ENCODE measurements around the gene METAP2. TPM values are rescaled to one million over a fixed set of nuclear protein-coding genes. Genes with fewer than 3 reads are reported as not detected.

Gene METAP2
- total RNA-seq, 1 donor from 2014 or later = 81.6 TPM

DNA sequence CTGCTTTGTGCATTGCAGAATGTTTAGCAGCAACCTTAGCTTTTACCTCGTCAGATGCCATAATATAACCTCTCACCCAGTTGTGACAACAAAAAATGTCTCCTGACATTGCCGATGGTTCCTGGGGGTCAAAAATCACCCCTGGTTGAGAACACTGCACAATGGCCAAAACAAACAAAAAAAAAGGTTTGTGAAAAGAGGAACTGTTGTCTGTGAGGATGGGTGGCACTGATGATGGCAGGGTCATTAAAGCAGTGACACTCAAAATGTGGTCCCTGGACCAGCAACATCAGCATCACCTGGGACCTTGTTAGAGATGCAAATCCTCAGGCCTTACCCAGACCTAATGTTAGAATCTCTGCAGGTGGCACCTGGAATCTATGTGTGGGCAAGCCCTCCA, 36.4 kb upstream of the METAP2 start:
- no peaks in the 10 kb centered on the region for H3K9me3 ChIP-seq (ENCODE audit: insufficient read depth, low read depth, low read length)
- no peak overlapping the region for H3K4me2 ChIP-seq (ENCODE audit: low read length)
- no peak overlapping the region for H3K27ac ChIP-seq (ENCODE audit: low read depth, low read length)
- no peaks in the 10 kb centered on the region for H3K79me2 ChIP-seq (ENCODE audit: insufficient read depth, low read length)
- H3K4me3 ChIP-seq (ENCODE audit: insufficient read depth, low read depth, low read length) = no peak overlapping the region
- H3K4me3 Mint-ChIP-seq (ENCODE audit: unreplicated experiment) = no peak overlapping the region
- peaks cover 2% of the 10 kb centered on the region for H3K4me1 ChIP-seq (ENCODE audit: insufficient read depth, low read length)
- H4K20me1 ChIP-seq (ENCODE audit: insufficient read depth, low read length) = no peaks in the 10 kb centered on the region
- peaks cover 2% of the 10 kb centered on the region for H3K27me3 ChIP-seq (ENCODE audit: insufficient read depth, low read length)
- TF ChIP-seq, protein P1, sequence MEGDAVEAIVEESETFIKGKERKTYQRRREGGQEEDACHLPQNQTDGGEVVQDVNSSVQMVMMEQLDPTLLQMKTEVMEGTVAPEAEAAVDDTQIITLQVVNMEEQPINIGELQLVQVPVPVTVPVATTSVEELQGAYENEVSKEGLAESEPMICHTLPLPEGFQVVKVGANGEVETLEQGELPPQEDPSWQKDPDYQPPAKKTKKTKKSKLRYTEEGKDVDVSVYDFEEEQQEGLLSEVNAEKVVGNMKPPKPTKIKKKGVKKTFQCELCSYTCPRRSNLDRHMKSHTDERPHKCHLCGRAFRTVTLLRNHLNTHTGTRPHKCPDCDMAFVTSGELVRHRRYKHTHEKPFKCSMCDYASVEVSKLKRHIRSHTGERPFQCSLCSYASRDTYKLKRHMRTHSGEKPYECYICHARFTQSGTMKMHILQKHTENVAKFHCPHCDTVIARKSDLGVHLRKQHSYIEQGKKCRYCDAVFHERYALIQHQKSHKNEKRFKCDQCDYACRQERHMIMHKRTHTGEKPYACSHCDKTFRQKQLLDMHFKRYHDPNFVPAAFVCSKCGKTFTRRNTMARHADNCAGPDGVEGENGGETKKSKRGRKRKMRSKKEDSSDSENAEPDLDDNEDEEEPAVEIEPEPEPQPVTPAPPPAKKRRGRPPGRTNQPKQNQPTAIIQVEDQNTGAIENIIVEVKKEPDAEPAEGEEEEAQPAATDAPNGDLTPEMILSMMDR (IDR thresholded peaks at IDR 0.05; ENCODE audit: insufficient read depth, low read depth, low read length) = no peak
- no peaks in the 10 kb centered on the region for H3K9me3 Mint-ChIP-seq (ENCODE audit: unreplicated experiment)
- H2AFZ ChIP-seq (ENCODE audit: low read depth, low read length) = no peak overlapping the region
- no peak for FAIRE-seq
- no peaks in the 10 kb centered on the region for H3K4me1 Mint-ChIP-seq (ENCODE audit: low read depth, unreplicated experiment)
- H3K27ac Mint-ChIP-seq (ENCODE audit: unreplicated experiment) = no peak overlapping the region
- no peaks in the 10 kb centered on the region for H3K36me3 Mint-ChIP-seq (ENCODE audit: low read depth, unreplicated experiment)
- no peak for DNase-seq (ENCODE audit: low read depth)
- H3K9ac ChIP-seq (ENCODE audit: low read length) = no peak overlapping the region
- no peaks in the 10 kb centered on the region for H3K36me3 ChIP-seq (ENCODE audit: insufficient read depth, low read length)
- H3K27me3 Mint-ChIP-seq (ENCODE audit: low read depth, unreplicated experiment) = peaks cover 3% of the 10 kb centered on the region

DNA sequence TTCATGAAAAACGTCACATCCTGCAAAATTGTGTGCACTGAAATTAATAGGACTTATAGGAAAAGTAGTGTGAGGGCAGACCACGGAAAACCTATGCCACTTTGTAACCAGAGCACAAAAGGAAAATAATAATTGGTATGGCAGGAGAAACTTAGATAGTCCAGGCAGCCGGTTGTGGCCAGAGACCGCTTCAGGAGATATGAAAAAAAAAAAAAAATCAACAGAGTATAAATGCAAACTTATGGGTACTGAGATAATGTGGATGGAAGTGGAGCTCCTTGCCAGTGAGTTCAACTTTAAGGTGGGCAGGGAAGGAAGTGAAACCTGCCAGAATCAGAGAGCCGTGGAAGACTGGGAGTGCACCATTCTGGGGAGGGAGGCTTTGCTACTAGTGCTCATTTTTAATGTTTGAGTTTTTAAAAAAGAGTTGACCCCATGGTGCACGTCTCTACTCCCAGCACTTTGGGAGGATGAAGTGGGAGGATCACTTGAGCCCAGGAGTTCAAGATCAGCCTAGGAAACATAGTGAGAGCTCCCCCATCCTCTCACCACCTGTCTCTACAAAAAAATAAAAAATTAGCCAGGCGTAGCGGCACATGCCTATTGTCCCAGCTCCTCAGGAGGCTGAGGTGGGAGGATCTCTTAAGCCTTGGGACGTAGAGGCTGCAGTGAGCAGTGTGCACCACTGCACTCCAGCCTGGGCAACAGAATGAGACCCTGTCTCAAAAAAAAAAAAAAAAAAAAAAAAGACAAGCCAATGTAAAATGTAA, 34.3 kb upstream of the METAP2 start:
- Histone ChIP-seq H2AFZ (ENCODE audit: low read depth, low read length) (no peak overlapping the region), H3K79me2 (ENCODE audit: insufficient read depth, low read length) (no peaks in the 10 kb centered on the region), H3K27ac (ENCODE audit: low read depth, low read length) (no peak overlapping the region), H3K36me3 (ENCODE audit: insufficient read depth, low read length) (no peaks in the 10 kb centered on the region), H3K4me3 (ENCODE audit: insufficient read depth, low read depth, low read length) (no peak overlapping the region), H4K20me1 (ENCODE audit: insufficient read depth, low read length) (no peaks in the 10 kb centered on the region), H3K9me3 (ENCODE audit: insufficient read depth, low read depth, low read length) (no peaks in the 10 kb centered on the region), H3K4me1 (ENCODE audit: insufficient read depth, low read length) (peaks cover 2% of the 10 kb centered on the region), H3K4me2 (ENCODE audit: low read length) (no peak overlapping the region), H3K9ac (ENCODE audit: low read length) (no peak overlapping the region), H3K27me3 (ENCODE audit: insufficient read depth, low read length) (peaks cover 2% of the 10 kb centered on the region)
- DNase-seq (ENCODE audit: low read depth) = no peak
- peaks cover 3% of the 10 kb centered on the region for H3K27me3 Mint-ChIP-seq (ENCODE audit: low read depth, unreplicated experiment)
- H3K9me3 Mint-ChIP-seq (ENCODE audit: unreplicated experiment) = no peaks in the 10 kb centered on the region
- no peak overlapping the region for H3K27ac Mint-ChIP-seq (ENCODE audit: unreplicated experiment)
- FAIRE-seq = no peak
- H3K36me3 Mint-ChIP-seq (ENCODE audit: low read depth, unreplicated experiment) = no peaks in the 10 kb centered on the region
- H3K4me1 Mint-ChIP-seq (ENCODE audit: low read depth, unreplicated experiment) = peaks cover 2% of the 10 kb centered on the region
- TF ChIP-seq, protein P1 (IDR thresholded peaks at IDR 0.05; ENCODE audit: insufficient read depth, low read depth, low read length) = no peak
- TF ChIP-seq EZH2 (IDR thresholded peaks at IDR 0.05; ENCODE audit: insufficient read depth, low read length) = no peak
- H3K4me3 Mint-ChIP-seq (ENCODE audit: unreplicated experiment) = no peak overlapping the region

DNA sequence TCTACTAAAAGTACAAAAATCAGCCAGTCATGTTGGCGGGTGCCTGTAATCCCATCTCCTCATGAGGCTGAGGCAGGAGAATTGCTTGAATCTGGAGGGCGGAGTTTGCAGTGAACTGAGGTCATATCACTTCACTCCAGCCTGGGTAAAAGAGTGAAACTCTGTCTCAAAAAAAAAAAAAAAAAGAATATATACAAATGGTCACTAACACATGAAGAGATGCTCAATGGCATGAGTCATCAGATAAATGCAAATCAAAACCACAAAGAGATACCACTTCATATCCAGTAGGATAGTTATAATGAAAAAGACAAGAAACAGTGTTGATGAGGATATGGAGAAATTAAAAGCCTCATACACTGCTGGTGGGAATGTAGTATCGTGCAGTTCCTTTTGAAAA, 33.6 kb upstream of the METAP2 start:
- TF ChIP-seq, protein P1 (IDR thresholded peaks at IDR 0.05; ENCODE audit: insufficient read depth, low read depth, low read length) = no peak
- no peak for TF ChIP-seq EZH2 (IDR thresholded peaks at IDR 0.05; ENCODE audit: insufficient read depth, low read length)
- H3K27me3 Mint-ChIP-seq (ENCODE audit: low read depth, unreplicated experiment) = peaks cover 3% of the 10 kb centered on the region
- H3K4me2 ChIP-seq (ENCODE audit: low read length) = no peak overlapping the region
- H3K4me3 Mint-ChIP-seq (ENCODE audit: unreplicated experiment) = no peak overlapping the region
- H3K27ac ChIP-seq (ENCODE audit: low read depth, low read length) = no peak overlapping the region
- H3K4me1 Mint-ChIP-seq (ENCODE audit: low read depth, unreplicated experiment) = peaks cover 2% of the 10 kb centered on the region
- no peak overlapping the region for H2AFZ ChIP-seq (ENCODE audit: low read depth, low read length)
- H3K79me2 ChIP-seq (ENCODE audit: insufficient read depth, low read length) = no peaks in the 10 kb centered on the region
- H4K20me1 ChIP-seq (ENCODE audit: insufficient read depth, low read length) = no peaks in the 10 kb centered on the region
- DNase-seq (ENCODE audit: low read depth) (peak; percentile 60), FAIRE-seq (no peak)
- H3K36me3 Mint-ChIP-seq (ENCODE audit: low read depth, unreplicated experiment) = no peaks in the 10 kb centered on the region
- H3K9me3 ChIP-seq (ENCODE audit: insufficient read depth, low read depth, low read length) = no peaks in the 10 kb centered on the region
- H3K9ac ChIP-seq (ENCODE audit: low read length) = no peak overlapping the region
- H3K36me3 ChIP-seq (ENCODE audit: insufficient read depth, low read length) = no peaks in the 10 kb centered on the region
- peaks cover 2% of the 10 kb centered on the region for H3K4me1 ChIP-seq (ENCODE audit: insufficient read depth, low read length)
- H3K27ac Mint-ChIP-seq (ENCODE audit: unreplicated experiment) = no peak overlapping the region
- H3K9me3 Mint-ChIP-seq (ENCODE audit: unreplicated experiment) = no peaks in the 10 kb centered on the region
- peaks cover 6% of the 10 kb centered on the region for H3K27me3 ChIP-seq (ENCODE audit: insufficient read depth, low read length)
- H3K4me3 ChIP-seq (ENCODE audit: insufficient read depth, low read depth, low read length) = no peak overlapping the region

Measured in astrocyte (in vitro differentiated cells and primary cell).